B cell (primary cell): ENCODE measurements around the gene AZU1. TPM values are rescaled to one million over a fixed set of nuclear protein-coding genes. Genes with fewer than 3 reads are reported as not detected.

ENCODE experiments used
- ATAC-seq: fragments of 200-7000 bp; cut with Tn5 transposase; one replicate; pipeline ENCODE4 v1.10.0; 2021; ENCODE audit warnings: low read depth, mild to moderate bottlenecking, moderate number of reproducible peaks, moderate library complexity
- CTCF ChIA-PET: fragments of 350-600 bp; sonication (Branson Sonifier 250); formaldehyde crosslinking; loops from one replicate; lab custom pipeline; 2021; ENCODE audit warnings: antibody characterized with exemption, inconsistent platforms; lab: Charles Lee
- POLR2A ChIA-PET: fragments of 350-600 bp; sonication (Branson Sonifier 250); formaldehyde crosslinking; loops from one replicate; lab custom pipeline; 2021; ENCODE audit warnings: antibody characterized with exemption; lab: Charles Lee
- DNase-seq: peaks from one replicate; pipeline ENCODE4 v3.0.0; 2013
- H2AFZ ChIP-seq: 2 replicates; pipeline ENCODE4 v1.6.1; 2012; ENCODE audit warnings: mild to moderate bottlenecking, low read depth, low read length; ENCODE audit not compliant: insufficient read depth, poor library complexity, severe bottlenecking
- H3K27ac ChIP-seq, 2 donors: 1 replicate in 1 of 2; 2 replicates in 1 of 2; pipeline ENCODE4 v1.5.1; 2012 to 2013; ENCODE audit warnings: low read length in 2 of 2, mild to moderate bottlenecking in 2 of 2, moderate library complexity in 1 of 2
- H3K27me3 ChIP-seq, 4 experiments: fragments of 200-600 bp in 1 of 4; sonication (generic) in 1 of 4; replicated peaks in 1 of 4; 1 replicate in 2 of 4; 2 replicates in 2 of 4; pipeline versions ENCODE4 v1.6.1 to v1.7.0; 2013 to 2016; ENCODE audit warnings: low read length in 3 of 4, mild to moderate bottlenecking in 2 of 4, mixed read lengths in 1 of 4, moderate library complexity in 1 of 4; ENCODE audit not compliant: insufficient read depth in 4 of 4, control insufficient read depth in 3 of 4; ENCODE audit errors: control extremely low read depth in 1 of 4
- H3K36me3 ChIP-seq, 2 experiments: replicated peaks in 1 of 2; 1 replicate in 1 of 2; 2 replicates in 1 of 2; pipeline versions ENCODE4 v1.6.1 to v1.7.1; 2013; ENCODE audit warnings: low read length in 1 of 2; ENCODE audit not compliant: insufficient read depth in 2 of 2, control insufficient read depth in 1 of 2; ENCODE audit errors: control extremely low read depth in 1 of 2, extremely low read depth in 1 of 2
- H3K4me1 ChIP-seq, 2 donors: fragments of 200-600 bp in 1 of 2; sonication (generic) in 1 of 2; 1 replicate in 1 of 2; 2 replicates in 1 of 2; pipeline versions ENCODE4 v1.5.1 to v1.6.1; 2013 to 2017; ENCODE audit warnings: low read length in 2 of 2; ENCODE audit not compliant: control insufficient read depth in 2 of 2, insufficient read depth in 2 of 2
- H3K4me2 ChIP-seq: replicated peaks from 2 replicates; pipeline ENCODE3; 2012; ENCODE audit warnings: mild to moderate bottlenecking, low read depth, low read length; ENCODE audit not compliant: poor library complexity, severe bottlenecking
- H3K4me3 ChIP-seq, 5 experiments: fragments of 200-600 bp in 1 of 5; sonication (generic) in 1 of 5; 1 replicate in 3 of 5; 2 replicates in 2 of 5; pipeline versions ENCODE4 v1.5.1 to v1.7.0; 2011 to 2016; ENCODE audit warnings: low read length in 4 of 5, mild to moderate bottlenecking in 4 of 5, low read depth in 2 of 5, control low read depth in 1 of 5, moderate library complexity in 1 of 5; ENCODE audit not compliant: insufficient read depth in 1 of 5; ENCODE audit errors: control extremely low read depth in 1 of 5, extremely low read depth in 1 of 5
- H3K79me2 ChIP-seq: fragments of 200-600 bp; sonication (generic); one replicate; pipeline ENCODE4 v1.6.0; 2016; ENCODE audit warnings: low read length; ENCODE audit not compliant: control insufficient read depth, insufficient read depth
- H3K9ac ChIP-seq: fragments of 200-600 bp; sonication (generic); 2 replicates; pipeline ENCODE4 v1.6.1; 2017; ENCODE audit warnings: mild to moderate bottlenecking, low read length, moderate library complexity
- H3K9me3 ChIP-seq, 3 donors: one replicate each; pipeline versions ENCODE4 v1.6.1 to v1.7.1; 2013; ENCODE audit warnings: low read length in 2 of 3; ENCODE audit not compliant: control insufficient read depth in 2 of 3, insufficient read depth in 1 of 3; ENCODE audit errors: control extremely low read depth in 1 of 3
- H4K20me1 ChIP-seq: 2 replicates; pipeline ENCODE4 v1.6.0; 2012; ENCODE audit warnings: mild to moderate bottlenecking, low read length; ENCODE audit not compliant: insufficient read depth, control insufficient read depth, poor library complexity, severe bottlenecking
- H3K27ac Mint-ChIP-seq: one replicate; pipeline ENCODE4 v1.8.0; 2021; ENCODE audit warnings: mixed read lengths
- H3K27me3 Mint-ChIP-seq: one replicate; pipeline ENCODE4 v1.8.0; 2021; ENCODE audit warnings: mixed read lengths
- H3K4me1 Mint-ChIP-seq: one replicate; pipeline ENCODE4 v1.8.0; 2021; ENCODE audit warnings: mixed read lengths
- H3K4me3 Mint-ChIP-seq: one replicate; pipeline ENCODE4 v1.8.0; 2021; ENCODE audit warnings: mixed read lengths
- H3K9me3 Mint-ChIP-seq: one replicate; pipeline ENCODE4 v1.8.0; 2022; ENCODE audit warnings: mixed read lengths; ENCODE audit not compliant: insufficient read depth
- EZH2 ChIP-seq: IDR thresholded peaks from 2 replicates; pipeline ENCODE4 v1.6.1; 2012; ENCODE audit warnings: borderline replicate concordance, low read depth, mild to moderate bottlenecking, moderate library complexity, low read length; ENCODE audit not compliant: insufficient read depth, poor library complexity, severe bottlenecking
- WGBS: methylation state at CpG from one replicate; pipeline ENCODE4 v1.1.5; 2013; ENCODE audit warnings: missing lambda C conversion rate; ENCODE audit not compliant: insufficient coverage; 5-methylcytosine and 5-hydroxymethylcytosine counted together
- intact Hi-C: fragments of 100-400 bp; cut with micrococcal nuclease; formaldehyde crosslinking; loops from one replicate; pipeline ENCODE4 v1.10.0; 2022
- polyA plus RNA-seq: library from polyadenylated mRNA; depleted of rRNA; stranded (reverse); fragments of >200 nt; gene quantifications from 2 replicates; pipeline ENCODE4 v1.2.3, GENCODE V29; 2012
- total RNA-seq, 2 donors: library from RNA; stranded (reverse); fragments of 120-200 nt in 1 of 2; gene quantifications; 1 replicate in 1 of 2; 2 replicates in 1 of 2; pipeline versions ENCODE4 v1.2.3 to v1.2.4, GENCODE V29; 2013 to 2022
- TF ChIP-seq, protein P1 (sequence below): fragments of 200-600 bp; IDR thresholded peaks from one replicate; pipeline ENCODE4 v1.8.0; 2022; ENCODE audit warnings: antibody characterized with exemption, mild to moderate bottlenecking

AZU1 gene
- total and polyA plus RNA-seq, 2 donors (not counting 1 experiment from before 2014, with no cell fraction given): 0.13 to 0.44 TPM

DNA sequence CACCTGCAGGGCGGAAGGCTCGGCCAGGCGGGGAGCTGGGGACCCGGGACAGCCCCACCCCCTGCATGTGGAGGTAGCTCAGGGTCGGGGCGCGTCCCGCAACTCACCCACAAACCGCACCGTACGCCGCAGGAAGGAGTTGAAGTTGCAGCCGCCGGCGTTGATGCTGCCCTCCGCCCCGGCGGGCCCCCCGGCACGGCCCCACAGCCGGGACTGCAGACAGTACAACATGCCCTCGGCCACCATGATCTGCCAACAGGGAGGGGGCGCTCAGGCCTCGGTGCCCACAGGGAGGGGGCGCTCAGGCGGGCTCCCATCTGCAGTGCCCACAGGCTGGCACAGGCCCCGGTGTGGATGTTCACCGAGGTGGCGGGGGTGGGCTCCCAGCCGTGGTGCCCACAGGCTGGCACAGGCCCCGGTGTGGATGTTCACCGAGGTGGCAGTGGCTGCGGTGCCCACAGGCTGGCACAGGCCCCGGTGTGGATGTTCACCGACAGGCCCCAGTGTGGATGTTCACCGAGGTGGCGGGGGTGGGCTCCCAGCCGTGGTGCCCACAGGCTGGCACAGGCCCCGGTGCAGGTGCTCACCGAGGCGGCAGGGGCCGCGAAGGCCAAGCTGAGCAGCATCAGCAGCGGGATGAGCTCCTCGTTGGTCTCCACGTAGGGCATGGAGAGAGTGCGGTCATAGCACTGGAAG is 12.4 kb upstream of the AZU1 start:
- Mint-ChIP-seq H3K9me3 (no peaks in the 10 kb centered on the region), H3K4me1 (no peaks in the 10 kb centered on the region), H3K27ac (no peak overlapping the region), H3K4me3 (no peak overlapping the region), H3K27me3 (no peaks in the 10 kb centered on the region)
- TF ChIP-seq EZH2: no peak
- TF ChIP-seq, protein P1, sequence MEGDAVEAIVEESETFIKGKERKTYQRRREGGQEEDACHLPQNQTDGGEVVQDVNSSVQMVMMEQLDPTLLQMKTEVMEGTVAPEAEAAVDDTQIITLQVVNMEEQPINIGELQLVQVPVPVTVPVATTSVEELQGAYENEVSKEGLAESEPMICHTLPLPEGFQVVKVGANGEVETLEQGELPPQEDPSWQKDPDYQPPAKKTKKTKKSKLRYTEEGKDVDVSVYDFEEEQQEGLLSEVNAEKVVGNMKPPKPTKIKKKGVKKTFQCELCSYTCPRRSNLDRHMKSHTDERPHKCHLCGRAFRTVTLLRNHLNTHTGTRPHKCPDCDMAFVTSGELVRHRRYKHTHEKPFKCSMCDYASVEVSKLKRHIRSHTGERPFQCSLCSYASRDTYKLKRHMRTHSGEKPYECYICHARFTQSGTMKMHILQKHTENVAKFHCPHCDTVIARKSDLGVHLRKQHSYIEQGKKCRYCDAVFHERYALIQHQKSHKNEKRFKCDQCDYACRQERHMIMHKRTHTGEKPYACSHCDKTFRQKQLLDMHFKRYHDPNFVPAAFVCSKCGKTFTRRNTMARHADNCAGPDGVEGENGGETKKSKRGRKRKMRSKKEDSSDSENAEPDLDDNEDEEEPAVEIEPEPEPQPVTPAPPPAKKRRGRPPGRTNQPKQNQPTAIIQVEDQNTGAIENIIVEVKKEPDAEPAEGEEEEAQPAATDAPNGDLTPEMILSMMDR: no peak
- no peak overlapping the region for H3K4me3 ChIP-seq
- DNase-seq: no peak
- no peak overlapping the region for H3K4me2 ChIP-seq
- H3K9me3 ChIP-seq: peaks cover 0 to 3% (median 0%) of the 10 kb centered on the region in 3 donors
- no peak overlapping the region for H2AFZ ChIP-seq
- H3K27ac ChIP-seq: no peak overlapping the region
- intact Hi-C loops: no loop called here
- H3K27me3 ChIP-seq: no peaks in the 10 kb centered on the region
- H4K20me1 ChIP-seq: peaks cover 24% of the 10 kb centered on the region
- CTCF ChIA-PET: no interaction called here
- H3K79me2 ChIP-seq: peaks cover 4% of the 10 kb centered on the region
- WGBS: 97% methylated on average over 47 of the region's 47 CpGs
- no peaks in the 10 kb centered on the region for H3K4me1 ChIP-seq
- peaks cover 0 to 25% of the 10 kb centered on the region in 2 experiments for H3K36me3 ChIP-seq
- POLR2A ChIA-PET: no interaction called here
- H3K9ac ChIP-seq: no peak overlapping the region
- ATAC-seq: no peak

DNA sequence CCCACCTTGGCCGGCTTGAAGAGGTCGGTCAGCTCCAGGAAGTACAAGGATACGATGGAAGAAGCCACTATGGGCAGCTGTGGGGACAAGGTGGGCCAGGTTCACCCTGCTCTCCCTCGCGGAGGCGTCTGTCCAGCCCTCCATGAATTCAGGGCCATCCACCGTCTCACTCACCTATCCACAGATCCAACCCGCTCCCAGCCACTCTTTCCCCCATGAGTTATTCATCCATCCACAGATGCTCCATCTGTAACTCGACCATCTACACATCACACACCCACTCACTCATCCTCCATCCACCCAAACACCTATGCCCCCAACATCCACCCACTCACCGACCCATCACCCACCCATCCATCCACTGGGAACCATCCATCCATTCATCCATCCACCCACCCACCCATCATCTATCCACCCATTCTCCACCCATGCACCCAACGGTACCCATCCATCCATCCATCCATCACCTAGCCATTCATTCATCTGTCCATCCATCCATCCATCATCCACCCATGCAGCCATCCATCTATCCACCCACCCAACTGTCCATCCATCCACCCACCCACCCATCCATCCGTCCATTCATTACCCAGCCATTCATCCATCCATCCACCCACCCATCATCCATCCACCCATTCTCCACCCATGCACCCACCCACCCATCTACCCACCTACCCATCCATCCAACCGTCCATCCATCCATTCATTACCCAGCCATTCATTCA is 11.7 kb upstream of the AZU1 start:
- 97% methylated on average over 13 of the region's 13 CpGs for WGBS
- no peak overlapping the region for H3K27ac Mint-ChIP-seq
- Histone ChIP-seq H2AFZ (no peak overlapping the region), H4K20me1 (peaks cover 17% of the 10 kb centered on the region), H3K9ac (no peak overlapping the region), H3K4me1 (no peaks in the 10 kb centered on the region), H3K36me3 (peaks cover 0 to 18% of the 10 kb centered on the region in 2 experiments), H3K4me2 (no peak overlapping the region), H3K9me3 (peaks cover 0 to 3% (median 0%) of the 10 kb centered on the region in 3 donors), H3K4me3 (no peak overlapping the region), H3K79me2 (peaks cover 4% of the 10 kb centered on the region), H3K27me3 (no peaks in the 10 kb centered on the region), H3K27ac (no peak overlapping the region)
- H3K4me1 Mint-ChIP-seq: no peaks in the 10 kb centered on the region
- H3K4me3 Mint-ChIP-seq: no peak overlapping the region
- ChIA-PET CTCF (no interaction called here), POLR2A (no interaction called here)
- no peaks in the 10 kb centered on the region for H3K9me3 Mint-ChIP-seq
- intact Hi-C loops: no loop called here
- no peak for DNase-seq
- peak; percentile 21 for ATAC-seq
- no peaks in the 10 kb centered on the region for H3K27me3 Mint-ChIP-seq
- no peak for TF ChIP-seq EZH2
- TF ChIP-seq, protein P1: no peak
